Neural cell (in vitro differentiated cells): ENCODE measurements around the gene PEAR1. TPM values are rescaled to one million over a fixed set of nuclear protein-coding genes. Genes with fewer than 3 reads are reported as not detected.

ENCODE experiments used
- H2AFZ ChIP-seq: fragments of 200-600, 300-800 bp; sonication (generic), shearing (Covaris generic); 2 replicates; pipeline ENCODE4 v1.6.0; 2014; ENCODE audit warnings: low read depth, mild to moderate bottlenecking, antibody characterized with exemption, low read length, moderate library complexity
- H3F3A ChIP-seq: fragments of 200-600 bp; shearing (Covaris generic); 2 replicates; pipeline ENCODE4 v1.6.1; 2016; ENCODE audit warnings: mild to moderate bottlenecking, moderate library complexity, mixed read lengths, antibody characterized with exemption, low read length; ENCODE audit not compliant: insufficient read depth, poor library complexity, severe bottlenecking
- H3K27ac ChIP-seq: fragments of 200-600, 300-800 bp; sonication (generic), shearing (Covaris generic); 2 replicates; pipeline ENCODE4 v1.5.1; 2014; ENCODE audit warnings: mild to moderate bottlenecking, low read length, moderate library complexity
- H3K27me3 ChIP-seq: fragments of 300-800, 200-600 bp; sonication (generic), shearing (Covaris generic); 2 replicates; pipeline ENCODE4 v1.6.0; 2014; ENCODE audit warnings: mild to moderate bottlenecking, low read depth, low read length, moderate library complexity; ENCODE audit not compliant: insufficient read depth
- H3K36me3 ChIP-seq: fragments of 300-800, 200-600 bp; sonication (generic), shearing (Covaris generic); 2 replicates; pipeline ENCODE4 v1.5.1; 2014; ENCODE audit warnings: mild to moderate bottlenecking, antibody characterized with exemption, low read length, moderate library complexity; ENCODE audit not compliant: insufficient read depth
- H3K4me2 ChIP-seq: fragments of 300-800, 200-600 bp; sonication (generic), shearing (Covaris generic); 2 replicates; pipeline ENCODE4 v1.6.0; 2014; ENCODE audit warnings: mild to moderate bottlenecking, low read length
- H3K4me3 ChIP-seq: fragments of 300-800, 200-600 bp; sonication (generic), shearing (Covaris generic); 2 replicates; pipeline ENCODE4 v1.5.1; 2014; ENCODE audit warnings: mild to moderate bottlenecking, low read length, moderate library complexity
- H3K79me2 ChIP-seq: fragments of 200-600 bp; shearing (Covaris generic); replicated peaks from 2 replicates; pipeline ENCODE4 v1.6.0; 2014; ENCODE audit warnings: mild to moderate bottlenecking, low read length, moderate library complexity; ENCODE audit not compliant: insufficient read depth
- H3K9ac ChIP-seq: fragments of 300-800, 200-600 bp; sonication (generic), shearing (Covaris generic); 2 replicates; pipeline ENCODE4 v1.6.1; 2016; ENCODE audit warnings: mild to moderate bottlenecking, low read length, mixed read lengths
- H3K9me2 ChIP-seq: fragments of 200-600 bp; shearing (Covaris generic); 2 replicates; pipeline ENCODE4 v1.6.1; 2016; ENCODE audit warnings: mild to moderate bottlenecking, low read length, mixed read lengths; ENCODE audit not compliant: insufficient read depth
- H3K9me3 ChIP-seq: fragments of 200-600, 300-800 bp; sonication (generic), shearing (Covaris generic); 2 replicates; pipeline ENCODE4 v1.6.1; 2016; ENCODE audit warnings: mild to moderate bottlenecking, mixed run types, low read length, moderate library complexity, mixed read lengths
- H4K20me1 ChIP-seq: fragments of 200-600 bp; shearing (Covaris generic); 2 replicates; pipeline ENCODE4 v1.6.1; 2016; ENCODE audit warnings: mild to moderate bottlenecking, mixed run types; ENCODE audit not compliant: insufficient read depth
- EP300 ChIP-seq: fragments of 450-650 bp; conservative IDR thresholded peaks from 2 replicates; pipeline ENCODE4 v1.6.1; 2014; ENCODE audit warnings: antibody characterized with exemption, mild to moderate bottlenecking, moderate library complexity; ENCODE audit not compliant: poor library complexity, severe bottlenecking
- EZH2 ChIP-seq: fragments of 200-600, 300-800 bp; shearing (Covaris generic), sonication (generic); IDR thresholded peaks from 2 replicates; pipeline ENCODE4 v1.6.1; 2014; ENCODE audit warnings: antibody characterized with exemption, low read length, borderline replicate concordance, mild to moderate bottlenecking; ENCODE audit not compliant: insufficient read depth, poor library complexity, severe bottlenecking
- MXI1 ChIP-seq: fragments of 450-650 bp; conservative IDR thresholded peaks from 2 replicates; pipeline ENCODE4 v1.6.1; 2014; ENCODE audit warnings: antibody characterized with exemption, mild to moderate bottlenecking; ENCODE audit not compliant: poor library complexity, severe bottlenecking
- POLR2AphosphoS5 ChIP-seq: IDR thresholded peaks from 2 replicates; pipeline ENCODE4 v1.6.1; 2012
- RAD21 ChIP-seq: fragments of 450-650 bp; conservative IDR thresholded peaks from 2 replicates; pipeline ENCODE4 v1.6.1; 2014; ENCODE audit warnings: antibody characterized with exemption, mild to moderate bottlenecking, moderate library complexity
- REST ChIP-seq: IDR thresholded peaks from 2 replicates; pipeline ENCODE4 v1.6.1; 2012; ENCODE audit warnings: borderline replicate concordance
- SMC3 ChIP-seq: fragments of 450-650 bp; conservative IDR thresholded peaks from 2 replicates; pipeline ENCODE4 v1.6.1; 2014; ENCODE audit warnings: antibody characterized with exemption, mild to moderate bottlenecking, moderate library complexity; ENCODE audit not compliant: poor library complexity
- TAF1 ChIP-seq: IDR thresholded peaks from 2 replicates; pipeline ENCODE4 v1.6.1; 2012; ENCODE audit warnings: low read depth
- polyA plus RNA-seq: library from polyadenylated mRNA; depleted of rRNA; stranded (reverse); fragments of >200 nt; gene quantifications from 2 replicates; pipeline ENCODE4 v1.2.3, GENCODE V29; 2014
- TF ChIP-seq, protein P1 (sequence below): fragments of 450-650 bp; IDR thresholded peaks from 2 replicates; pipeline ENCODE4 v1.5.1; 2014; ENCODE audit warnings: antibody characterized with exemption, mild to moderate bottlenecking, moderate library complexity; ENCODE audit not compliant: poor library complexity, severe bottlenecking

Gene PEAR1
- polyA plus RNA-seq, 1 donor from 2014 or later = not detected

DNA sequence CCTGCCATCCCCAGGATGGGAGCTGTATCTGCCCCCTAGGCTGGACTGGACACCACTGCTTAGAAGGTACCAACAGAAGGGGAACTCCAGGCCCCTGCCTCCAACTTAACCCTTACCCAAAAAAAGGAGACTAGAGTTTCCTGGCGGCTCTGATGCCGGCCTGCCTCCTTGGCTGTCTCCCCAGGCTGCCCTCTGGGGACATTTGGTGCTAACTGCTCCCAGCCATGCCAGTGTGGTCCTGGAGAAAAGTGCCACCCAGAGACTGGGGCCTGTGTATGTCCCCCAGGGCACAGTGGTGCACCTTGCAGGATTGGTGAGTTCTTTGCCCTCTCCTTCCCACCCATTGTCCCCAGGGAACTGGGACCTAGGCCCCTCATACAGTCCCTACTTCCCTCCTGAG, 18.8 kb downstream of the PEAR1 start:
- no peak overlapping the region for H3K4me2 ChIP-seq
- no peaks in the 10 kb centered on the region for H3K27me3 ChIP-seq
- H3F3A ChIP-seq = no peaks in the 10 kb centered on the region
- TF ChIP-seq RAD21 (no peak), POLR2AphosphoS5 (no peak), EP300 (no peak), MXI1 (no peak), SMC3 (no peak), EZH2 (no peak), REST (no peak), TAF1 (no peak)
- TF ChIP-seq, protein P1, sequence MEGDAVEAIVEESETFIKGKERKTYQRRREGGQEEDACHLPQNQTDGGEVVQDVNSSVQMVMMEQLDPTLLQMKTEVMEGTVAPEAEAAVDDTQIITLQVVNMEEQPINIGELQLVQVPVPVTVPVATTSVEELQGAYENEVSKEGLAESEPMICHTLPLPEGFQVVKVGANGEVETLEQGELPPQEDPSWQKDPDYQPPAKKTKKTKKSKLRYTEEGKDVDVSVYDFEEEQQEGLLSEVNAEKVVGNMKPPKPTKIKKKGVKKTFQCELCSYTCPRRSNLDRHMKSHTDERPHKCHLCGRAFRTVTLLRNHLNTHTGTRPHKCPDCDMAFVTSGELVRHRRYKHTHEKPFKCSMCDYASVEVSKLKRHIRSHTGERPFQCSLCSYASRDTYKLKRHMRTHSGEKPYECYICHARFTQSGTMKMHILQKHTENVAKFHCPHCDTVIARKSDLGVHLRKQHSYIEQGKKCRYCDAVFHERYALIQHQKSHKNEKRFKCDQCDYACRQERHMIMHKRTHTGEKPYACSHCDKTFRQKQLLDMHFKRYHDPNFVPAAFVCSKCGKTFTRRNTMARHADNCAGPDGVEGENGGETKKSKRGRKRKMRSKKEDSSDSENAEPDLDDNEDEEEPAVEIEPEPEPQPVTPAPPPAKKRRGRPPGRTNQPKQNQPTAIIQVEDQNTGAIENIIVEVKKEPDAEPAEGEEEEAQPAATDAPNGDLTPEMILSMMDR = no peak
- H3K9ac ChIP-seq = no peak overlapping the region
- H3K79me2 ChIP-seq = no peaks in the 10 kb centered on the region
- no peak overlapping the region for H3K4me3 ChIP-seq
- no peaks in the 10 kb centered on the region for H4K20me1 ChIP-seq
- H3K9me3 ChIP-seq = no peaks in the 10 kb centered on the region
- no peaks in the 10 kb centered on the region for H3K36me3 ChIP-seq
- no peaks in the 10 kb centered on the region for H3K9me2 ChIP-seq
- no peak overlapping the region for H3K27ac ChIP-seq
- no peak overlapping the region for H2AFZ ChIP-seq

DNA sequence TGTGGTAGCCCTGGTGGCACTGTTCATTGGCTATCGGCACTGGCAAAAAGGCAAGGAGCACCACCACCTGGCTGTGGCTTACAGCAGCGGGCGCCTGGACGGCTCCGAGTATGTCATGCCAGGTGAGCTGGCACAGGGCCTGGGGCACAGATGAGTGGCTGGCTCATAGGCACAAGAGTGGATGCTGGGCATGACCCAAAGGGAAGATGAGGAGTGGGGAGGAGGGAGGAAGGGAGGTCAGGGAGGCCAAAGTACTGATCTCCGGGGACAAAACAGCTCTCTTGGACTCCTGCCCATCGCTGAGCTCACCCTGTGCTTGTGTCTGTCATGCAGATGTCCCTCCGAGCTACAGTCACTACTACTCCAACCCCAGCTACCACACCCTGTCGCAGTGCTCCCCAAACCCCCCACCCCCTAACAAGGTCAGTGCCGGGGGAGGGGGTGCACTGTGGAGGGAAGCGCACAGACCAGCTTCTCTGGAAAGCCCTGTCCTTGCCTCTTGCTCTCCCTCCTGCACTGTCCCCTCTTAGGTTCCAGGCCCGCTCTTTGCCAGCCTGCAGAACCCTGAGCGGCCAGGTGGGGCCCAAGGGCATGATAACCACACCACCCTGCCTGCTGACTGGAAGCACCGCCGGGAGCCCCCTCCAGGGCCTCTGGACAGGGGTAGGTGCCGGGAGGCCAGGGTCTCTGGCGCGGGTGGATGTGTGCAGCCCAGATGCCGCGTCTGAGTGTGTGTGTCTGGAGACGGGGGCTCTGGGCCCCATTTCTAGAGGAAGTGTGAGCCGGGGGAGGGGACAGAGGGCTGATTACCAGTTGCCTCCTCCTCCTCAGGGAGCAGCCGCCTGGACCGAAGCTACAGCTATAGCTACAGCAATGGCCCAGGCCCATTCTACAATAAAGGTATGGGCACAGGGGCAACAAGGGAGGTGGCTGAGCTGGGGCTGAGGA, 19.6 kb downstream of the PEAR1 start:
- peaks cover under 1% of the 10 kb centered on the region for H3K27me3 ChIP-seq
- H3K27ac ChIP-seq = no peak overlapping the region
- no peak overlapping the region for H3K9ac ChIP-seq
- H4K20me1 ChIP-seq = no peaks in the 10 kb centered on the region
- no peaks in the 10 kb centered on the region for H3K36me3 ChIP-seq
- TF ChIP-seq EP300 (no peak), SMC3 (no peak), MXI1 (no peak), TAF1 (no peak), POLR2AphosphoS5 (no peak), REST (no peak), EZH2 (no peak), RAD21 (no peak)
- TF ChIP-seq, protein P1 = no peak
- no peaks in the 10 kb centered on the region for H3K79me2 ChIP-seq
- H3K4me3 ChIP-seq = no peak overlapping the region
- no peak overlapping the region for H3K4me2 ChIP-seq
- H3F3A ChIP-seq = no peaks in the 10 kb centered on the region
- no peak overlapping the region for H2AFZ ChIP-seq
- H3K9me3 ChIP-seq = no peaks in the 10 kb centered on the region
- H3K9me2 ChIP-seq = no peaks in the 10 kb centered on the region
